Pons (tissue), 1 donor: ENCODE measurements around the gene WDR13.
"Not testable (repeated sequence)": the region's sequence is repeated elsewhere in the genome, so short reads cannot be mapped to it uniquely, and the experiment has no call there.

Experiments
- DNase-seq: peaks from one replicate; pipeline ENCODE4 v3.0.0-alpha.2; 2016; ENCODE audit warnings: low spot score

The WDR13 gene

GRCh38 chrX:48597353-48598264, at the start of gene WDR13:
WDR13 (plus strand) TSS chrX:48597492; CDS start chrX:48597997, 505 bp downstream.
- DNase-seq, result peak; percentile 87

GRCh38 chrX:48548871-48549270, 48.4 kb upstream of the WDR13 start:
- DNase-seq, result no peak

DNA sequence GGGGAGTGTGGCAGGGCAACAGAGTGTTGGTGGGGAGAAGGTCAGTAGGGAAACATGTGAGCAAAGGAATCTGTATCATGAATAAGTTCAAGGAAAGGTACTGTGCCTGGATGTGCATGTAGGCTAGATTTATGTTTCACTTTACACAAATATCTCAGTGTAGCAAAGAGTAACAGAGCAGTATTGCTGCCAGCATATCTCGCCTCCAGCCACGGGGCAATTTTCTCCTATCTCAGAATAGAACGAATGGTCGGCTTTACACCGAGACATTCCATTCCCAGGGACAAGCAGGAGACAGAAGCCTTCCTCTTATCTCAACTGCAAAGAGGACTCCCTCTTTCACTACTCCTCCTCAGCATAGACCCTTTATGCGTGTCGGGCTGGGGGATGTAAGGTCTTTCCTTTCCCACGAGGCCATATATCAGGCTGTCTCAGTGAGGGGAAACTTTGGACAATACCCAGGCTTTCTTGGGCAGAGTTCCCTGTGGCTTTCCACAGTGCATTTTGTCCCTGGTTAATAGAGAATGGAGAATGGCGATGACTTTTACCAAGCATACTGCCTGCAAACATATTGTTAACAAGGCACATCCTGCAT, 41.5 kb upstream of the WDR13 start:
- not testable (repeated sequence) for DNase-seq

- no peak for DNase-seq
These were observed 39.0 kb upstream of the WDR13 start for GRCh38 chrX:48558271-48558670.

- no peak for DNase-seq
These were observed 37.7 kb upstream of the WDR13 start for GRCh38 chrX:48559636-48560035.

GRCh38 chrX:48560056-48560455, 37.2 kb upstream of the WDR13 start:
- no peak for DNase-seq

DNA sequence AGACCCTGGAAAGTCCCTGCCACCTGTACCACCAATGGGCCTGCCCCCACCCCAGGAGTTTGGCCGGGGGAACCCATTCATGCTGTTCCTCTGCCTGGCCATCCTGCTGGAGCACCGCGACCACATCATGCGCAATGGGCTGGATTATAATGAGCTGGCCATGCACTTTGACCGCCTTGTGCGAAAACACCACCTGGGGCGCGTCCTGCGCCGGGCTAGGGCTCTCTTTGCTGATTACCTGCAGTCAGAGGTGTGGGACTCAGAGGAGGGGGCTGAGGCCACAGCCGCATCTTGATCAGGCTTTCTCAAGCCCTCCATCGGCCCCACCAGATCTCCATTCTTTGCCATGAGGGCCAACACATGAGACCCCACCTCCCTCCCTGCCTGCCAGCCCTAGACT, 36.6 kb upstream of the WDR13 start:
- no peak for DNase-seq

DNA sequence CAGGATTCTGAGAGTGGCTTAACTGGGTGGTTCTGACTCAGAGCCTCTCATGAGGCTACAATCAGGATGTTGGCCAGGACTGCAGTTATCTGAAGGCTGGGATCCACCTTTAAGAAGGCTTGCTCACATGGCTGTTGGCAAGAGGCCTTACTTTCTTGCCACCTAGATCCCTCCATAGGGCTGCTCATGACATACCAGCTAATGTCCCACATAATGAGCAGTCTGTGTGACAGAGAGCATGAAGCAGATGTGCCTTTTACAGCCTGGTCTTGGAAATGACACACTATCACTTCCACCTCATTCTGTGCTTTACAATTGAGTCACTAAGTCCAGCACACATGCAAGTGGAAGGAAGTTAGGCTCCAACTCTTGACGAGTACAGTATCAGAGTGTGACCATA, 27.3 kb upstream of the WDR13 start:
- DNase-seq, result no peak

- no peak for DNase-seq
These were observed 23.5 kb upstream of the WDR13 start for GRCh38 chrX:48573690-48574269.

DNA sequence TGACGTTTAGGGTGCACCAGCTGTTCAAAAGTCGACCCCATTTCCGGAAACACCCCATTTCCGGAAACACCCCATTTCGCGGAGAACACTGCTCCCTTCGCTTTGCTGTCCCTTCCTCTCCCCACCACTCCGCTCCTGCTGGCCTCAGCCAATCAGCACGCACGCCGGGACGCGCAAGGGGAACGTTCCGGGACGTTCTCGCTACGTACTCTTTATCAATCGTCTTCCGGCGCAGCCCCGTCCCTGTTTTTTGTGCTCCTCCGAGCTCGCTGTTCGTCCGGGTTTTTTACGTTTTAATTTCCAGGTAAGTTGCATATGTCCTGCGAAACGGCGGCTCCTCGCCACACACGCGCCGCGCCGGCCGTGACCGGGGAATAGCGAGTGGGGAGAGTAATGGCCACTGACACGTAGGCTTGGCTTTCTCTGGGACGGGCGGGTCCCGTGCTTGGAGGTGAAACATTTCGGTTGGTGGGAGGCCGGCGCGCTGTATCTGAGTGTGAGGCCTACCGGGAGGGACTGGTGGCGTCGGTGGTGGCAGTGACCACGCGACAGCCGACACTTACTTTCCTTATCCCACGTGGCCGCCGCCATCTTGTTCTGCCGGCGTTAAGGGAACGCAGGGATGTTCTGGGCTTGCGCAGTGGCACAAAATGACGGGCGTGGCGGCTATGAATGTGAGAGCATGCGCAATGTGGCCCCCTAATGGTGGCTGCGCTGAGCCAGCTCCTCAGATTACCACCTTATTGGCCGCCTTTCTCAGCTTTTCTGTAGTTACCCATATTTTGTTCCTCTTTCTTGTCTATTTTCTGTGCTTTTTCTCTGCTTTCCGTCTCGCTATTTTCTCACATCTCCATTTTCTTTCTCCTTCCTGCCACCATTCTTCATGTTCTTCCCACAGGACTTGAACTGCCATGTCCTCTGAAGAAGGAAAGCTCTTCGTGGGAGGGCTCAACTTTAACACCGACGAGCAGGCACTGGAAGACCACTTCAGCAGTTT, 22.7 kb upstream of the WDR13 start, which contains the start of gene RBM3:
RBM3 (plus strand) TSS at position 215 of the 997 bp plus-strand sequence; CDS start at position 912, 697 bp downstream.
- peak; percentile 94 for DNase-seq

- DNase-seq, result no peak
These were observed 21.6 kb upstream of the WDR13 start for GRCh38 chrX:48575642-48576041.

DNA sequence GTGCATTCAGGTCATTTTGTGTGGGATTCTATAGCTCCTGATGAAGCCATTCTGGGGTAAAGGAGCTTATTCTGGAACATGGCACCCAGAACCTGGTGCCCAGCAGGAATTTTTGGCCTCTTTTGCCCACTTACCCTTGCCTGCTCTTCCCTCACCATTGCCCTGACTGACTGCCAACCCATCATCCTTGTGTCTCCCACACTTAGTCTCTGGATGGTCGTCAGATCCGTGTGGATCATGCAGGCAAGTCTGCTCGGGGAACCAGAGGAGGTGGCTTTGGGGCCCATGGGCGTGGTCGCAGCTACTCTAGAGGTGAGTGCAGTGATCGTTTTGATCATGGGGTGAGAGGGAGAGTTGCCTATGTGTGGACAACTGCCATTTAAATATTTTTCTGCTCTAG, 21.2 kb upstream of the WDR13 start:
- DNase-seq, result no peak

- no peak for DNase-seq
These were observed 18.6 kb upstream of the WDR13 start for GRCh38 chrX:48578661-48579128.

- no peak for DNase-seq
These were observed 18.0 kb upstream of the WDR13 start for GRCh38 chrX:48579259-48579658.

DNA sequence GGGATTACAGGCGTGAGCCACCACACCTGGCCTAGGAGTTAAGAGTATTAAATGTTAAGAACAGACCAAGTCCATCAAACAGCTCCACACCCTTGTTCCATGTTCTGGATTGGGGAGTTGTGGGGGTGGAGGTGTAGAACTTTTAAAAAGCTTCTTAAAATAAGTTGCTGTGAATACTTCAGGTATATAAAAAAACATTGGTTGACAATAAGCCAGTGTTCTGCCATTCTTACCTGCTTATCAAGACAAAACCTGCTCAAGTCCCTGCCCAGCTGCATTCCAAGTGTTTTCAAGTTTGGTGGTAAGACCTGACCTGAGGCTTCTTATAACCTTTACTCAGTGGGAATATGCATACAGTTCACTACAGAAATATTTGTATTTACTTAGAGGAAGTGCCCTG, 16.6 kb upstream of the WDR13 start:
- no peak for DNase-seq

DNA sequence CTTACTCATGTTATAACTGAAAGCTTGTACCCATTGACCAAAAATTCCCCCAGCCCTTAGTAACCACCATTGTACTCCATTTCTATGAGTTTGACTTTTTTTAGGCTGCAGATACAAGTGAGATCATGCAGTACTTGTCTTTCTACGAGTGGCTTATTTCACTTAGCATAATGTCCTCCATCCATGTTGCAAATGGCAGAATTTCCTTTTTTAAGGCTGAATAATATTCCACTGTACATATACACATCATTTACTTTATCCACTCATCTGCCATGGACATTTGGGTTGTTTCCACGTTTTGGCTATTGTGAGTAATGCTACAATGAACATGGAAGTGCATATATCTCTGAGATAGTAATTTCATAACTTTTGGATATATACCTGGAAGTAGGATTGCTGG, 12.6 kb upstream of the WDR13 start:
- DNase-seq, result no peak

GRCh38 chrX:48589482-48590162, 7.7 kb upstream of the WDR13 start:
- no peak for DNase-seq

DNA sequence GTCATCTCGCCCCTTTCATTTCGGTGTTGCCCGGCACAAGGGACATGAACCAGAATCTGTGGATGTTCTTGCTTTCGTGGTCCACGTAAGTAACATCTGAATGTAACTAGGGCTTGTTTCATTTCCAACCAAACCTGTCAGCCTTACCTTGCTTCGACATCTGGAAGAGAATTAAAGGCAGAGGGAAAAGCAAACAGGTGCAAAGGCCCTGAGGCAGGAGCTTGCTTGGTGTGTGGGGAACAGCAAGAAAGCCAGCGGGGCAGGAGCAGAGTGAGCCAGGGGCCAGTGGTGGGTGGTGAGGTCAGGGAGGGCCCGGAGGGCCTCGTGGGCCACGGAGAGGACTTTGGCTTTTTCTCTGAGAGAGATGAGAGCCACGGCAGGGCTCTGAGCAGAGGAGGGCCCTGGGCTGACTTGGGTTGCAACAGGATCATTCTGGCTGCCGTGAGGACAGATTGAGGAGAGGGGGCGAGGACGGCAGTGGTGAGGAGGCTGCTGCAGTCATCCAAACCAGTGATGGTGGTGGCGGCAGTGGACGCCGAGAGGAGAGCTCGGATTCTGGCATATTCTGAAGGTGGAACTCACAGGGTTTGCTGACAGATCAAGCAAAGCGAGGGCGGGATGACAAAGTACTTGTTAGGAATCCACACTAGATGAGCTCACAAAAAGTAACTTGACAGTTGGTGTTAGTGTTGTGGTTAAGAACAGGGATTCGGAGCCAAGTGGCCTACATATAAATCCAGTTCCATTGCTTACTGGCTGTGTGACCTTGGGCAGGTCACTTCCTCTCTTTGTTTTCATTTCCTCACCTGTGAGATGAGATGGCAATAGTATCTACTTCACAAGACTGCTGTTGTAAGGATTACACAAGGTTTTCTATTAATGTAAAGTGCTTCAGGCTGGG, 6.8 kb upstream of the WDR13 start:
- DNase-seq, result no peak

- no peak for DNase-seq
These were observed 6.0 kb upstream of the WDR13 start for GRCh38 chrX:48591255-48591791.

DNA sequence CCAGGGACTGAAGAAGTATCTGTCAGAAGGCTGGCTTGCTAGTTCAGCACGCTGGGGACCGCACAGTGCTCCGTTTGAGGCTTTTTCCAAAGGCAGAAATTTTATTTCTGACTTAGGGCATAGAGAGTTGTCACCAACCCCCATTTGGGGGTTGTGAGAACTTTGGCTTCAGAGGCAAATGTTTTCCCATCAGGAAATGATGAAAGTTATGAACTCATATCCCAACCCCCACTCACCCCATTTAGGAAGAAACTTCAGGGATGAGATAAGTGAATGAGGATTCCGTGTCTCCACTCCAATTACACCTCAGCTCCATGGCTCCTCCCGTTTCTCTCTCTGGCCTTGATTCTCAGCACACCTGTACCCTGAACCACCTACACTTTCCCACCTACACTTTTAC, 4.3 kb upstream of the WDR13 start:
- DNase-seq, result no peak
